Mammary epithelial cell (primary cell): Measurements from ENCODE around the gene IMPDH2.

Source experiments
- CTCF ChIP-seq, 2 donors: IDR thresholded peaks in 1 of 2; conservative IDR thresholded peaks in 1 of 2; 2 replicates each; pipeline ENCODE4 v1.5.1; 2011 to 2012; ENCODE audit warnings: inconsistent platforms in 2 of 2, low read length in 2 of 2, mild to moderate bottlenecking in 2 of 2, control low read depth in 1 of 2, low read depth in 1 of 2; ENCODE audit not compliant: insufficient read depth in 1 of 2; ENCODE audit errors: extremely low read depth in 1 of 2
- EZH2 ChIP-seq: IDR thresholded peaks from 2 replicates; pipeline ENCODE4 v1.6.1; 2012; ENCODE audit warnings: low read length, inconsistent platforms, borderline replicate concordance

- TF ChIP-seq CTCF (conservative IDR thresholded peaks at IDR 0.05 in 1 of 2, IDR thresholded peaks at IDR 0.05 in 1 of 2; ENCODE audit: extremely low read depth in 1 of 2, insufficient read depth in 1 of 2, low read depth in 1 of 2, low read length in 2 of 2) (no peak), EZH2 (no peak)
Observed at GRCh38 chr3:49016414-49017228, 12.6 kb downstream of the IMPDH2 start.
